NT2/D1 (cell line): ENCODE data around the gene ATP13A2.

Experiments
- SUZ12 ChIP-seq: IDR thresholded peaks from 2 replicates; pipeline ENCODE4 v1.6.1; 2011; ENCODE audit not compliant: insufficient read length, insufficient read depth; ENCODE audit errors: extremely low read depth
- YY1 ChIP-seq: IDR thresholded peaks from 2 replicates; pipeline ENCODE4 v1.6.1; 2011; ENCODE audit not compliant: insufficient read length, insufficient read depth

DNA sequence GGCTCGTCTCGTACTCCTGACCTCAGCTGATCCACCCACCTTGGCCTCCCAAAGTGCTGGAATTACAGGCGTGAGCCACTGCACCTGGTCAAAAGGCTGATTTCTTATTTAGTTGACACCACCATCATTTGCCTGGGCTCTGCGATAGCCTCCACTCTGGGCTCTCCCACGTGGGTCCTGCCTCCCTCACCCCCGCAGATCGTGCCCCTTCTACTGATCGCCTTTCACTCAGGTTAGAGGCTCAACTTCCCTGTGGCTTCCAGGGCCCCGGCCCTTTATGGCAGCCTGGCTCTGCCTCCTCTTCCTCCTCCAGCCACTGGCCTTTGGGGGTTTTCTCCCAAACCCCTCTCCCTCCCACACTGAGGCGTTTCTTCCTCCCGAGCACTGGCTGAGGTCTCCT, 28.8 kb downstream of the ATP13A2 start:
- TF ChIP-seq YY1, result no peak
- no peak for TF ChIP-seq SUZ12
